ENCODE results near the gene CCT8. TPM values are rescaled to one million over a fixed set of nuclear protein-coding genes. Genes with fewer than 3 reads are reported as not detected.

The CCT8 gene
- total and polyA plus RNA-seq, 9 of the 15 experiments (the other 6 are each of a cell fraction or from before 2014, with no cell fraction given): 451 to 1,153 (median 677) TPM

DNA sequence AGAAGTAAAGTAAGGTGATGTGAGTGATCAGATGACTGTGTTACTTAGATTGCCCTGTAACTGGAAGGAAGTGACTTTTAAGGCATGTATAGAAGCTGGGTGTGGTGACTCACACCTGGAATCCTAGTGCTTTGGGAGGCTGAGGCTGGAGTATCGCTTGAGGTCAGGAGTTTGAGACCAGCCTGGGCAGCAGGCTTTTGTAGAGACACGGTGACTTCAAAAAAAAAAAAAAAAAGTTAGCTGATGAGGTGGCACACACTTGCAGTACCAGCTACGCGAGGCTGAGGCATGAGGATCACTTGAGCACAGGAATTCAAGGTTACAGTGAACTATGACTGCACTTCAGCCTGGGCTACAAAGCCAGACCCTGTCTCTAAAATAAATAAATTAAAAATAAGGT, 51.3 kb downstream of the CCT8 start:
- intact Hi-C loops (cut with micrococcal nuclease): loop anchor here (5.0 kb wide), 1 partner anchor 50 kb away; the partner anchor contains the start of gene CCT8

DNA sequence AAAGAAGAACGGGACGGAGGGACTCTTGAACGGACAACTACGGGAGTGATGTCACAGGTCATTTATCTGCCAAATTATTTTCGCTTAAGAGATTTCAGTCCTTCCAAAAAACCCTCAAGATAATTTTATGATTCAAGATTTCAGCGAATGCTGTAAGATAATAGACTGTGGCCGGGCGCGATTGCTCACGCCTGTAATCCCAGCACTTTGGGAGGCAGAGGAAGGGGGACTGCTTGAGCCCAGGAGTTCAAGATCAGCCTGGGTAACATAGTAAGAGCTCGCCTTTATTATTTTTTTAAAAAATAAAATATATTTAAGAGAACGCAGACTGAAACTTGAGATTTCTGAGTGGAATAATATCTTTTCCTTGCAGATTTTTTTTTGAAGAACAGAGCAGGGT, 54.9 kb downstream of the CCT8 start:
- H3K4me2 ChIP-seq (ENCODE audit: insufficient read depth, low read length): peak overlapping the region; percentile 93
- peak overlapping the region; percentile 91 for H2AFZ ChIP-seq (ENCODE audit: low read depth, low read length)
- BruUV-seq (replicated peaks): TSS peak; percentile 72
- peaks cover 6 to 8% of the 10 kb centered on the region in 2 experiments; a peak in 2 of 5 replicates for H3K4me1 ChIP-seq (replicated peaks in 1 of 2; ENCODE audit: control insufficient read depth in 2 of 2, insufficient read depth in 2 of 2, low read length in 2 of 2)
- ATAC-seq: peak; percentile 72
- DNase-seq (ENCODE audit: extremely low read depth in 1 of 4, low spot score in 3 of 4): peak in 2 of 4 experiments; percentile 29 to 56
- peak overlapping the region; percentile 89 to 97 for H3K9ac ChIP-seq (ENCODE audit: insufficient read depth in 1 of 2, low read depth in 2 of 2, low read length in 2 of 2)
- no peaks in the 10 kb centered on the region for H3K9me3 ChIP-seq (replicated peaks; ENCODE audit: control insufficient read depth, insufficient read depth, low read depth, low read length)
- no peak for FAIRE-seq
- H3K27ac ChIP-seq (ENCODE audit: extremely low read depth, low read depth, low read length): peak overlapping the region; percentile 92
- no peaks in the 10 kb centered on the region for H4K20me1 ChIP-seq (replicated peaks; ENCODE audit: control insufficient read depth, insufficient read depth, low read length)
- in situ Hi-C loops (cut with MboI) (no loop called here), intact Hi-C loops (cut with micrococcal nuclease) (loop anchor here (1.0 kb wide), 1 partner anchor 16 kb away; no protein-coding TSS in a partner anchor)
- H3K4me3 ChIP-seq: peak overlapping the region; percentile 80
- peaks cover 29% of the 10 kb centered on the region for H3K79me2 ChIP-seq (ENCODE audit: control insufficient read depth, insufficient read depth, low read length)
- H3K27me3 ChIP-seq (ENCODE audit: control insufficient read depth in 2 of 2, insufficient read depth in 2 of 2, low read length in 2 of 2): no peaks in the 10 kb centered on the region
- ChIA-PET POLR2A (interaction anchor here (0.5 to 2.1 kb wide), 13 partner anchors 8 to 550 kb away, joined by 3 to 17 read pairs (median 4); partner anchors contain the start of gene LTN1), CTCF (ENCODE audit: low intra/inter-chr PET ratio) (no interaction called here)
- 0 out of 3 replicates have a peak, but pooled peaks cover 2% of the 10 kb centered on the region for H3K36me3 ChIP-seq (ENCODE audit: control insufficient read depth, insufficient read depth, low read length)
- WGBS (ENCODE audit: insufficient coverage, low coverage, missing lambda C conversion rate): 0% methylated on average over 12 of the region's 12 CpGs
- H3K9me1 ChIP-seq (ENCODE audit: control insufficient read depth, insufficient read depth, low read length): no peaks in the 10 kb centered on the region
- TF ChIP-seq, protein P1, sequence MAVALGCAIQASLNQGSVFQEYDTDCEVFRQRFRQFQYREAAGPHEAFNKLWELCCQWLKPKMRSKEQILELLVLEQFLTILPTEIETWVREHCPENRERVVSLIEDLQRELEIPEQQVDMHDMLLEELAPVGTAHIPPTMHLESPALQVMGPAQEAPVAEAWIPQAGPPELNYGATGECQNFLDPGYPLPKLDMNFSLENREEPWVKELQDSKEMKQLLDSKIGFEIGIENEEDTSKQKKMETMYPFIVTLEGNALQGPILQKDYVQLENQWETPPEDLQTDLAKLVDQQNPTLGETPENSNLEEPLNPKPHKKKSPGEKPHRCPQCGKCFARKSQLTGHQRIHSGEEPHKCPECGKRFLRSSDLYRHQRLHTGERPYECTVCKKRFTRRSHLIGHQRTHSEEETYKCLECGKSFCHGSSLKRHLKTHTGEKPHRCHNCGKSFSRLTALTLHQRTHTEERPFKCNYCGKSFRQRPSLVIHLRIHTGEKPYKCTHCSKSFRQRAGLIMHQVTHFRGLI (CRISPR knock-in tag; IDR thresholded peaks at IDR 0.05): no peak
- TF ChIP-seq, protein P2, sequence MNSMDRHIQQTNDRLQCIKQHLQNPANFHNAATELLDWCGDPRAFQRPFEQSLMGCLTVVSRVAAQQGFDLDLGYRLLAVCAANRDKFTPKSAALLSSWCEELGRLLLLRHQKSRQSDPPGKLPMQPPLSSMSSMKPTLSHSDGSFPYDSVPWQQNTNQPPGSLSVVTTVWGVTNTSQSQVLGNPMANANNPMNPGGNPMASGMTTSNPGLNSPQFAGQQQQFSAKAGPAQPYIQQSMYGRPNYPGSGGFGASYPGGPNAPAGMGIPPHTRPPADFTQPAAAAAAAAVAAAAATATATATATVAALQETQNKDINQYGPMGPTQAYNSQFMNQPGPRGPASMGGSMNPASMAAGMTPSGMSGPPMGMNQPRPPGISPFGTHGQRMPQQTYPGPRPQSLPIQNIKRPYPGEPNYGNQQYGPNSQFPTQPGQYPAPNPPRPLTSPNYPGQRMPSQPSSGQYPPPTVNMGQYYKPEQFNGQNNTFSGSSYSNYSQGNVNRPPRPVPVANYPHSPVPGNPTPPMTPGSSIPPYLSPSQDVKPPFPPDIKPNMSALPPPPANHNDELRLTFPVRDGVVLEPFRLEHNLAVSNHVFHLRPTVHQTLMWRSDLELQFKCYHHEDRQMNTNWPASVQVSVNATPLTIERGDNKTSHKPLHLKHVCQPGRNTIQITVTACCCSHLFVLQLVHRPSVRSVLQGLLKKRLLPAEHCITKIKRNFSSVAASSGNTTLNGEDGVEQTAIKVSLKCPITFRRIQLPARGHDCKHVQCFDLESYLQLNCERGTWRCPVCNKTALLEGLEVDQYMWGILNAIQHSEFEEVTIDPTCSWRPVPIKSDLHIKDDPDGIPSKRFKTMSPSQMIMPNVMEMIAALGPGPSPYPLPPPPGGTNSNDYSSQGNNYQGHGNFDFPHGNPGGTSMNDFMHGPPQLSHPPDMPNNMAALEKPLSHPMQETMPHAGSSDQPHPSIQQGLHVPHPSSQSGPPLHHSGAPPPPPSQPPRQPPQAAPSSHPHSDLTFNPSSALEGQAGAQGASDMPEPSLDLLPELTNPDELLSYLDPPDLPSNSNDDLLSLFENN (IDR thresholded peaks at IDR 0.05; ENCODE audit: low read depth in 2 of 2, low read length in 2 of 2): peak in 1 of 2 experiments; percentile 54; a peak in 1 of 4 replicates
- TF ChIP-seq CBFA2T3 (IDR thresholded peaks at IDR 0.05): peak; percentile 42; the same call in 1 of the 2 replicates
- TF ChIP-seq ZBTB17 (CRISPR knock-in tag; IDR thresholded peaks at IDR 0.05): peak; percentile 97
- no peak for TF ChIP-seq RBFOX2 (IDR thresholded peaks at IDR 0.05; ENCODE audit: low read depth, low read length)
- TF ChIP-seq, protein P3, sequence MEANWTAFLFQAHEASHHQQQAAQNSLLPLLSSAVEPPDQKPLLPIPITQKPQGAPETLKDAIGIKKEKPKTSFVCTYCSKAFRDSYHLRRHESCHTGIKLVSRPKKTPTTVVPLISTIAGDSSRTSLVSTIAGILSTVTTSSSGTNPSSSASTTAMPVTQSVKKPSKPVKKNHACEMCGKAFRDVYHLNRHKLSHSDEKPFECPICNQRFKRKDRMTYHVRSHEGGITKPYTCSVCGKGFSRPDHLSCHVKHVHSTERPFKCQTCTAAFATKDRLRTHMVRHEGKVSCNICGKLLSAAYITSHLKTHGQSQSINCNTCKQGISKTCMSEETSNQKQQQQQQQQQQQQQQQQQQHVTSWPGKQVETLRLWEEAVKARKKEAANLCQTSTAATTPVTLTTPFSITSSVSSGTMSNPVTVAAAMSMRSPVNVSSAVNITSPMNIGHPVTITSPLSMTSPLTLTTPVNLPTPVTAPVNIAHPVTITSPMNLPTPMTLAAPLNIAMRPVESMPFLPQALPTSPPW (CRISPR knock-in tag; IDR thresholded peaks at IDR 0.05): peak; percentile 15; the same call in 1 of the 2 replicates

More for the DNA sequence above, 51.3 kb downstream of the CCT8 start:
- 79% methylated on average over 3 of the region's 4 CpGs for WGBS (ENCODE audit: insufficient coverage, low coverage, missing lambda C conversion rate)
- H3K36me3 ChIP-seq (ENCODE audit: control insufficient read depth, insufficient read depth, low read length): no peaks in the 10 kb centered on the region
- no peak overlapping the region for H2AFZ ChIP-seq (ENCODE audit: low read depth, low read length)
- no peak for ATAC-seq
- no TSS peak for BruUV-seq (replicated peaks)
- H3K27me3 ChIP-seq (ENCODE audit: control insufficient read depth in 2 of 2, insufficient read depth in 2 of 2, low read length in 2 of 2): no peaks in the 10 kb centered on the region
- H3K4me3 ChIP-seq: no peak overlapping the region
- POLR2A ChIA-PET: interaction anchor here (0.6 to 1.5 kb wide), 3 partner anchors 13 to 19 kb away, joined by 3 read pairs; no protein-coding TSS in a partner anchor
- H3K4me1 ChIP-seq (replicated peaks in 1 of 2; ENCODE audit: control insufficient read depth in 2 of 2, insufficient read depth in 2 of 2, low read length in 2 of 2): peaks cover 11 to 19% of the 10 kb centered on the region in 2 experiments; a peak in 2 of 5 replicates
- H3K4me2 ChIP-seq (ENCODE audit: insufficient read depth, low read length): no peak overlapping the region
- no peak overlapping the region for H3K27ac ChIP-seq (ENCODE audit: extremely low read depth, low read depth, low read length)
- peaks cover 55% of the 10 kb centered on the region for H3K79me2 ChIP-seq (ENCODE audit: control insufficient read depth, insufficient read depth, low read length)
- CTCF ChIA-PET (ENCODE audit: low intra/inter-chr PET ratio): no interaction called here
- no peak for FAIRE-seq
- no peaks in the 10 kb centered on the region for H3K9me1 ChIP-seq (ENCODE audit: control insufficient read depth, insufficient read depth, low read length)
- in situ Hi-C loops (cut with MboI): no loop called here
- peak; percentile 9; the same call in 1 of the 2 replicates for TF ChIP-seq CBFA2T3 (IDR thresholded peaks at IDR 0.05)
- TF ChIP-seq ZNF121 (CRISPR knock-in tag; conservative IDR thresholded peaks at IDR 0.05): 0 out of 2 replicates have a peak, but pooled peaks have one; percentile 3
- no peak for TF ChIP-seq ZBTB7A (IDR thresholded peaks at IDR 0.05; ENCODE audit: borderline replicate concordance, control insufficient read depth, low read depth, low read length)
- no peaks in the 10 kb centered on the region for H3K9me3 ChIP-seq (replicated peaks; ENCODE audit: control insufficient read depth, insufficient read depth, low read depth, low read length)
- no peak overlapping the region for H3K9ac ChIP-seq (ENCODE audit: insufficient read depth in 1 of 2, low read depth in 2 of 2, low read length in 2 of 2)
- no peaks in the 10 kb centered on the region for H4K20me1 ChIP-seq (replicated peaks; ENCODE audit: control insufficient read depth, insufficient read depth, low read length)
- DNase-seq (ENCODE audit: extremely low read depth in 1 of 4, low spot score in 3 of 4): peak in 1 of 4 experiments; percentile 23

Data from K562 (cell line).